ENCODE measurements around the gene KRTAP10-1. TPM values are rescaled to one million over a fixed set of nuclear protein-coding genes. Genes with fewer than 3 reads are reported as not detected.
A peak's percentile ranks its signal among the peaks of the same experiment; 100 is the strongest.
"Not testable (repeated sequence)": the region's sequence is repeated elsewhere in the genome, so short reads cannot be mapped to it uniquely, and the experiment has no call there.

Gene KRTAP10-1
- total RNA-seq, 2 experiments from 2014 or later = not detected

- no peaks in the 10 kb centered on the region for H3K27me3 Mint-ChIP-seq
- no peak overlapping the region for H3K27ac Mint-ChIP-seq
- H3K4me3 Mint-ChIP-seq = no peak overlapping the region
- CTCF ChIA-PET = interaction anchor here (0.6 kb wide), 1 partner anchor 31 kb away, joined by 5 read pairs; no protein-coding TSS in a partner anchor
- peaks cover 10% of the 10 kb centered on the region for H3K4me1 Mint-ChIP-seq (ENCODE audit: low read depth)
- peaks cover 6% of the 10 kb centered on the region for H3K9me3 Mint-ChIP-seq
- DNase-seq = no peak
- intact Hi-C loops (cut with micrococcal nuclease) = no loop called here
- no peaks in the 10 kb centered on the region for H3K36me3 Mint-ChIP-seq
- POLR2A ChIA-PET = no interaction called here
Observed at GRCh38 chr21:44567481-44568171, 27.6 kb upstream of the KRTAP10-1 start.

- H3K27ac Mint-ChIP-seq = no peak overlapping the region
- CTCF ChIA-PET = no interaction called here
Observed at GRCh38 chr21:44566403-44566802, 26.4 kb upstream of the KRTAP10-1 start.

GRCh38 chr21:44564886-44565598 lies 25.0 kb upstream of the KRTAP10-1 start:
- peaks cover 22% of the 10 kb centered on the region for H3K9me3 Mint-ChIP-seq
- H3K27ac Mint-ChIP-seq = peak overlapping the region; percentile 1
- no peaks in the 10 kb centered on the region for H3K27me3 Mint-ChIP-seq
- CTCF ChIA-PET = no interaction called here
- no peak overlapping the region for H3K4me3 Mint-ChIP-seq
- peaks cover 10% of the 10 kb centered on the region for H3K4me1 Mint-ChIP-seq (ENCODE audit: low read depth)
- POLR2A ChIA-PET = no interaction called here
- intact Hi-C loops (cut with micrococcal nuclease) = no loop called here
- DNase-seq = no peak
- H3K36me3 Mint-ChIP-seq = peaks cover 2% of the 10 kb centered on the region

More at GRCh38 chr21:44566403-44566802, 26.4 kb upstream of the KRTAP10-1 start:
- DNase-seq = no peak
- Mint-ChIP-seq H3K4me3 (no peak overlapping the region), H3K36me3 (peaks cover 2% of the 10 kb centered on the region), H3K9me3 (peaks cover 14% of the 10 kb centered on the region), H3K27me3 (no peaks in the 10 kb centered on the region), H3K4me1 (ENCODE audit: low read depth) (peaks cover 10% of the 10 kb centered on the region)
- POLR2A ChIA-PET = no interaction called here
- intact Hi-C loops (cut with micrococcal nuclease) = no loop called here

- peaks cover 2% of the 10 kb centered on the region for H3K36me3 Mint-ChIP-seq
- ChIA-PET POLR2A (no interaction called here), CTCF (interaction anchor here (1.0 kb wide), 1 partner anchor 230 kb away, joined by 3 read pairs; no protein-coding TSS in a partner anchor)
- H3K9me3 Mint-ChIP-seq = peaks cover 24% of the 10 kb centered on the region
- no peak overlapping the region for H3K27ac Mint-ChIP-seq
- no peak overlapping the region for H3K4me3 Mint-ChIP-seq
- H3K27me3 Mint-ChIP-seq = no peaks in the 10 kb centered on the region
- intact Hi-C loops (cut with micrococcal nuclease) = no loop called here
- DNase-seq = no peak
- peaks cover 10% of the 10 kb centered on the region for H3K4me1 Mint-ChIP-seq (ENCODE audit: low read depth)
Observed at GRCh38 chr21:44564099-44564498, 24.1 kb upstream of the KRTAP10-1 start.

- Mint-ChIP-seq H3K27me3 (no peaks in the 10 kb centered on the region), H3K4me1 (ENCODE audit: low read depth) (no peaks in the 10 kb centered on the region), H3K4me3 (no peak within 1 kb of the TSS), H3K36me3 (peaks cover 2% of the 10 kb centered on the region), H3K27ac (no peak within 1 kb of the TSS), H3K9me3 (peaks cover 24% of the 10 kb centered on the region)
- intact Hi-C loops (cut with micrococcal nuclease) = no loop called here
- ChIA-PET POLR2A (no interaction called here), CTCF (no interaction called here)
- DNase-seq = no peak
Observed at GRCh38 chr21:44558695-44559094, 18.7 kb upstream of the KRTAP10-1 start, which contains the start of gene KRTAP10-3. Gene KRTAP10-3 (minus strand): TSS chr21:44558795. CDS start chr21:44558715, 80 bp downstream.

- POLR2A ChIA-PET; H3K27me3 Mint-ChIP-seq; intact Hi-C loops (cut with micrococcal nuclease); H3K4me3 Mint-ChIP-seq; H3K4me1 Mint-ChIP-seq (ENCODE audit: low read depth); DNase-seq; H3K36me3 Mint-ChIP-seq; H3K27ac Mint-ChIP-seq; CTCF ChIA-PET: not testable (repeated sequence)
- peaks cover 26% of the 10 kb centered on the region for H3K9me3 Mint-ChIP-seq
Observed at GRCh38 chr21:44558329-44558675, 18.3 kb upstream of the KRTAP10-1 start.

GRCh38 chr21:44557491-44558328 lies 17.7 kb upstream of the KRTAP10-1 start:
- DNase-seq = no peak
- intact Hi-C loops (cut with micrococcal nuclease) = no loop called here
- no peak overlapping the region for H3K4me3 Mint-ChIP-seq
- no peaks in the 10 kb centered on the region for H3K4me1 Mint-ChIP-seq (ENCODE audit: low read depth)
- no peak overlapping the region for H3K27ac Mint-ChIP-seq
- CTCF ChIA-PET = no interaction called here
- peaks cover 2% of the 10 kb centered on the region for H3K36me3 Mint-ChIP-seq
- H3K27me3 Mint-ChIP-seq = no peaks in the 10 kb centered on the region
- H3K9me3 Mint-ChIP-seq = peaks cover 25% of the 10 kb centered on the region
- POLR2A ChIA-PET = no interaction called here

GRCh38 chr21:44556879-44557278 lies 16.9 kb upstream of the KRTAP10-1 start:
- CTCF ChIA-PET = no interaction called here

GRCh38 chr21:44555200-44555875 lies 15.3 kb upstream of the KRTAP10-1 start:
- Mint-ChIP-seq H3K27me3 (no peaks in the 10 kb centered on the region), H3K4me3 (no peak overlapping the region), H3K36me3 (no peaks in the 10 kb centered on the region), H3K27ac (no peak overlapping the region), H3K4me1 (ENCODE audit: low read depth) (no peaks in the 10 kb centered on the region), H3K9me3 (peaks cover 9% of the 10 kb centered on the region)
- intact Hi-C loops (cut with micrococcal nuclease) = no loop called here
- ChIA-PET CTCF (no interaction called here), POLR2A (no interaction called here)
- DNase-seq = no peak

More at GRCh38 chr21:44556879-44557278, 16.9 kb upstream of the KRTAP10-1 start:
- POLR2A ChIA-PET = no interaction called here
- no peaks in the 10 kb centered on the region for H3K4me1 Mint-ChIP-seq (ENCODE audit: low read depth)
- H3K27ac Mint-ChIP-seq = no peak overlapping the region
- intact Hi-C loops (cut with micrococcal nuclease) = no loop called here
- H3K27me3 Mint-ChIP-seq = no peaks in the 10 kb centered on the region
- H3K9me3 Mint-ChIP-seq = peaks cover 17% of the 10 kb centered on the region
- no peaks in the 10 kb centered on the region for H3K36me3 Mint-ChIP-seq
- no peak for DNase-seq
- H3K4me3 Mint-ChIP-seq = no peak overlapping the region

GRCh38 chr21:44552681-44553080 lies 12.7 kb upstream of the KRTAP10-1 start:
- Mint-ChIP-seq H3K4me3 (no peak overlapping the region), H3K4me1 (ENCODE audit: low read depth) (peaks cover 9% of the 10 kb centered on the region), H3K36me3 (peaks cover 1% of the 10 kb centered on the region), H3K9me3 (peaks cover 6% of the 10 kb centered on the region), H3K27ac (no peak overlapping the region), H3K27me3 (no peaks in the 10 kb centered on the region)
- intact Hi-C loops (cut with micrococcal nuclease) = no loop called here
- ChIA-PET POLR2A (no interaction called here), CTCF (no interaction called here)
- no peak for DNase-seq

GRCh38 chr21:44552136-44552535 lies 12.1 kb upstream of the KRTAP10-1 start:
- CTCF ChIA-PET = no interaction called here
- POLR2A ChIA-PET = no interaction called here
- H3K4me3 Mint-ChIP-seq = no peak overlapping the region
- peaks cover 11% of the 10 kb centered on the region for H3K9me3 Mint-ChIP-seq
- no peaks in the 10 kb centered on the region for H3K27me3 Mint-ChIP-seq
- H3K4me1 Mint-ChIP-seq (ENCODE audit: low read depth) = peaks cover 15% of the 10 kb centered on the region
- intact Hi-C loops (cut with micrococcal nuclease) = no loop called here
- H3K36me3 Mint-ChIP-seq = peaks cover 4% of the 10 kb centered on the region
- DNase-seq = no peak
- no peak overlapping the region for H3K27ac Mint-ChIP-seq
